A549 (cell line): ENCODE results near the gene LMBR1L. TPM values are rescaled to one million over a fixed set of nuclear protein-coding genes. Genes with fewer than 3 reads are reported as not detected.

Experiments used
- ATAC-seq, 2 experiments: fragments of 200-7000 bp in 1 of 2; fragments of >200 bp in 1 of 2; cut with Nextera tagmentation in 1 of 2; cut with Tn5 transposase in 1 of 2; 3 replicates each; pipeline versions ENCODE4 v1.8.0 to v1.9.1; 2018 to 2020; ENCODE audit warnings: mild to moderate bottlenecking in 1 of 2, moderate library complexity in 1 of 2
- CTCF ChIA-PET: fragments of 300-600 bp; sonication (Branson Sonifier 250); formaldehyde crosslinking; extraction: SDS; loops from one replicate; lab custom pipeline; 2021; ENCODE audit warnings: antibody characterized with exemption, inconsistent platforms; lab: Yijun Ruan, JAX
- POLR2A ChIA-PET: fragments of 350-600 bp; formaldehyde crosslinking; extraction: SDS; loops from one replicate; lab custom pipeline; 2021; ENCODE audit warnings: antibody characterized with exemption, inconsistent platforms; lab: Yijun Ruan, JAX
- DNase-seq, 2 experiments: peaks; one replicate each; pipeline versions ENCODE4 v3.0.0 to v3.0.0-alpha.2; 2011 to 2016; ENCODE audit warnings: low read depth in 1 of 2, low spot score in 1 of 2
- FAIRE-seq: peaks from 2 replicates; lab custom pipeline; 2011; peaks lifted over from hg19 to GRCh38; lab: Jason Lieb, UNC
- H3K27ac ChIP-seq, 2 experiments: fragments of >200 bp; sonication (Bioruptor Twin); formaldehyde crosslinking; 3 replicates each; pipeline ENCODE4 v1.5.1; 2016 to 2017
- H3K4me1 ChIP-seq: fragments of >200 bp; sonication (Bioruptor Twin); formaldehyde crosslinking; 3 replicates; pipeline ENCODE4 v1.6.1; 2016
- H3K4me2 ChIP-seq: fragments of >200 bp; sonication (Bioruptor Twin); formaldehyde crosslinking; 3 replicates; pipeline ENCODE4 v1.6.1; 2016
- H3K4me3 ChIP-seq: fragments of >200 bp; sonication (Bioruptor Twin); formaldehyde crosslinking; 3 replicates; pipeline ENCODE4 v1.5.1; 2016
- H3K9me3 ChIP-seq: fragments of >200 bp; sonication (Bioruptor Twin); formaldehyde crosslinking; 3 replicates; pipeline ENCODE4 v1.6.1; 2016
- BHLHE40 ChIP-seq: IDR thresholded peaks from 2 replicates; pipeline ENCODE4 v1.6.1; 2012; ENCODE audit warnings: low read depth, low read length, inconsistent platforms
- CBX2 ChIP-seq: fragments of 200-600 bp; sonication (generic); IDR thresholded peaks from 2 replicates; pipeline ENCODE4 v1.6.1; 2016; ENCODE audit warnings: low read depth, mild to moderate bottlenecking, borderline replicate concordance
- CHD2 ChIP-seq: fragments of 150-350 bp; IDR thresholded peaks from 2 replicates; pipeline ENCODE4 v1.6.1; 2014; ENCODE audit warnings: low read length; ENCODE audit not compliant: partially characterized antibody
- E2F6 ChIP-seq: IDR thresholded peaks from 2 replicates; pipeline ENCODE4 v1.6.1; 2012; ENCODE audit warnings: low read depth, borderline replicate concordance
- EHF ChIP-seq: fragments of 250-450 bp; sonication (Bioruptor Pico); IDR thresholded peaks from 2 replicates; pipeline ENCODE4 v1.5.0; 2020; ENCODE audit warnings: mild to moderate bottlenecking
- HDAC2 ChIP-seq: fragments of 200-600 bp; sonication (generic); IDR thresholded peaks from 2 replicates; pipeline ENCODE4 v1.6.1; 2016
- HES2 ChIP-seq: fragments of >200 bp; sonication (Bioruptor Twin); formaldehyde crosslinking; IDR thresholded peaks from 2 replicates; pipeline ENCODE4 v1.6.1; 2016
- JUN ChIP-seq, 2 experiments: fragments of >200 bp; sonication (Bioruptor Twin); formaldehyde crosslinking; IDR thresholded peaks; 2 replicates in 1 of 2; 3 replicates in 1 of 2; pipeline ENCODE4 v1.6.1; 2016 to 2017
- KDM5A ChIP-seq: fragments of 200-600 bp; sonication (generic); IDR thresholded peaks from 2 replicates; pipeline ENCODE4 v1.6.1; 2016; ENCODE audit warnings: antibody characterized with exemption, mild to moderate bottlenecking
- MAFK ChIP-seq: fragments of 450-650 bp; IDR thresholded peaks from 2 replicates; pipeline ENCODE4 v1.6.1; 2014; ENCODE audit not compliant: partially characterized antibody
- MAX ChIP-seq: IDR thresholded peaks from 2 replicates; pipeline ENCODE4 v1.6.1; 2012
- MAZ ChIP-seq: fragments of 150-350 bp; IDR thresholded peaks from 2 replicates; pipeline ENCODE4 v1.6.1; 2014; ENCODE audit warnings: antibody characterized with exemption, low read depth, low read length, borderline replicate concordance
- NFE2L2 ChIP-seq: fragments of 150-350 bp; conservative IDR thresholded peaks from 2 replicates; pipeline ENCODE4 v1.6.1; 2014; ENCODE audit warnings: low read length
- NR3C1 ChIP-seq: fragments of >200 bp; sonication (Bioruptor Twin); formaldehyde crosslinking; IDR thresholded peaks from 3 replicates; pipeline ENCODE4 v1.6.1; 2017
- PBX3 ChIP-seq: IDR thresholded peaks from 2 replicates; pipeline ENCODE4 v1.6.1; 2012
- PHF8 ChIP-seq: fragments of 200-600 bp; sonication (generic); IDR thresholded peaks from 2 replicates; pipeline ENCODE4 v1.6.1; 2016; ENCODE audit warnings: low read depth, mild to moderate bottlenecking, antibody characterized with exemption, moderate library complexity, borderline replicate concordance
- POLR2A ChIP-seq: IDR thresholded peaks from 2 replicates; pipeline ENCODE4 v1.6.1; 2012; ENCODE audit warnings: mild to moderate bottlenecking, low read length
- RFX5 ChIP-seq: fragments of 450-650 bp; IDR thresholded peaks from 2 replicates; pipeline ENCODE4 v1.7.1; 2014; ENCODE audit warnings: antibody characterized with exemption, mild to moderate bottlenecking, moderate library complexity
- RNF2 ChIP-seq: fragments of 200-600 bp; sonication (generic); IDR thresholded peaks from 2 replicates; pipeline ENCODE4 v1.6.1; 2016; ENCODE audit warnings: low read depth, mild to moderate bottlenecking, antibody characterized with exemption, moderate library complexity, borderline replicate concordance
- SMC3 ChIP-seq: fragments of >200 bp; sonication (Bioruptor Twin); formaldehyde crosslinking; IDR thresholded peaks from 3 replicates; pipeline ENCODE4 v1.6.1; 2018; ENCODE audit warnings: inconsistent platforms
- TFCP2L1 ChIP-seq: fragments of 250-450 bp; sonication (Bioruptor Pico); IDR thresholded peaks from 2 replicates; pipeline ENCODE4 v1.5.0; 2021; ENCODE audit warnings: mild to moderate bottlenecking
- ZSCAN20 ChIP-seq: fragments of 250-450 bp; sonication (Bioruptor Pico); IDR thresholded peaks from 2 replicates; pipeline ENCODE4 v1.8.0; 2022; ENCODE audit warnings: mild to moderate bottlenecking, moderate library complexity
- WGBS: methylation state at CpG from one replicate; pipeline ENCODE4 v1.1.6; 2017; ENCODE audit errors: missing lambda C conversion rate; 5-methylcytosine and 5-hydroxymethylcytosine counted together
- polyA minus RNA-seq: library from RNA; depleted of rRNA, polyadenylated mRNA; stranded (reverse); fragments of >200 nt; gene quantifications from 2 replicates; pipeline ENCODE4 v1.2.3, GENCODE V29; 2011; rRNA and poly(A)+ RNA removed
- polyA plus RNA-seq, 4 experiments: library from polyadenylated mRNA; depleted of rRNA in 3 of 4; stranded (reverse); fragments of >200 nt; fragmentation: RNase III in 1 of 4; extraction: RNeasy Plus Mini Kit Qiagen cat#74134 plus additional on column Dnase treatment in 1 of 4; gene quantifications; 2 replicates in 3 of 4; 3 replicates in 1 of 4; pipeline ENCODE4 v1.2.3, GENCODE V29; 2011 to 2017
- TF ChIP-seq, protein P1 (sequence below): fragments of >200 bp; sonication (Bioruptor Twin); formaldehyde crosslinking; IDR thresholded peaks from 3 replicates; pipeline ENCODE4 v1.6.1; 2016
- TF ChIP-seq, protein P2 (sequence below): fragments of >200 bp; sonication (Bioruptor Twin); formaldehyde crosslinking; IDR thresholded peaks from 3 replicates; pipeline ENCODE4 v1.5.1; 2016
- TF ChIP-seq, protein P3 (sequence below): fragments of 200-600 bp; sonication (generic); IDR thresholded peaks from 2 replicates; pipeline ENCODE4 v1.6.1; 2016; ENCODE audit warnings: antibody characterized with exemption, mild to moderate bottlenecking, moderate library complexity

LMBR1L gene
- polyA plus RNA-seq (2011; rRNA removed): 25.1 and 35.7 TPM in 2 replicates
- polyA plus RNA-seq (2012; cell fraction: cytosol; rRNA removed): 22.0 and 24.7 TPM in 2 replicates
- 64.9 and 69.6 TPM in 2 replicates for polyA plus RNA-seq (2012; cell fraction: nucleus; rRNA removed)
- polyA plus RNA-seq (2017; fragmentation: RNase III; extraction: RNeasy Plus Mini Kit Qiagen cat#74134 plus additional on column Dnase treatment): 12.9 to 20.0 TPM (median 16.7 TPM) in 3 replicates
- polyA minus RNA-seq: 51.5 and 62.8 TPM in 2 replicates

DNA sequence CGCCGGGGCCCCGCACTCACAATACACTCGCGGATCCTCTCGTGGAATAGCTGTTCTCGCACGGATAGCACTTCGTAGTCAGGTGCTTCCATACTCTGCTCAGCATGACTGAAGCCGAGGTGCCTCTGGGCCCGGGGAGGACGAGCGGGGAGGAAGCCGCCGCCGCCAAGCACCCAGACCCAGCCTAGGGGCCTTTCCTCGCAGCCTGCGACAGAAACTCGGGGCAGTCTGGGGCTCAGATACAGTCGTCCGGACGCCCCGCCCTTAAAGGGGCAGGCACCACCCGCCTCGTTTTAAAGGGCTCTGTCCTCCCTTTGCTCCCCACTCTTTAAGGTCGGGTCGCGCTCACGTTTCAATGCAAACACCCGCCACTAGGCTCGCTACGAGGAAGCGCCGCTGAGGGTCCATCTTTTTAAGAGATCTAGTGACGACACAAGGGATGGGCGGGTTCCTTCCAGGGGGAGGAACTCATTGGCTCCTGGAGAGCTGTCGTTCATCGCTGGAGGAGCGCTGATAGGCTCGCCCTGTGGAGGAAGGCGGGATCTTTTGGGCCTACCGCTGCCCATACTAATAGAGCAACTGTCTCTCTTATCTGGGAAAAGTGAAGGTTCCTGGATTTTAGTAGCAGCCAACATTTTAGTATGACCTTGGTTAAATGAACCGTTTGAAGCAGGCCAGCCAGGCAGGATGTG, at the start of gene LMBR1L:
TSS of gene LMBR1L (minus strand) at position 384 of the 692 bp plus-strand sequence. CDS start at position 92, 292 bp downstream.
- CTCF ChIA-PET: interaction anchor here (0.6 to 18.9 kb wide), 13 partner anchors 10 to 138 kb away, joined by 3 to 159 read pairs (median 6); partner anchors contain the start of genes DHH and TUBA1B
- Histone ChIP-seq H3K9me3 (no peaks in the 10 kb centered on the region), H3K27ac (peak within 1 kb of the TSS; percentile 79 to 93)
- POLR2A ChIA-PET: interaction anchor here (1.0 to 3.4 kb wide), 8 partner anchors 9 to 631 kb away, joined by 3 to 39 read pairs (median 8); partner anchors contain the start of genes TUBA1A and TUBA1B
- WGBS: 1% methylated on average over 27 of the region's 43 CpGs
- ATAC-seq: peak; percentile 98 to 99
- TF ChIP-seq POLR2A (peak; percentile 65), PBX3 (peak; percentile 91), JUN (IDR thresholded peaks at IDR 0.05) (peak in 1 of 2 experiments; percentile 16; a peak in 1 of 5 replicates), BHLHE40 (peak; percentile 34; the same call in 1 of the 2 replicates), NFE2L2 (no peak), RNF2 (no peak), TFCP2L1 (0 out of 2 replicates have a peak, but pooled peaks have one; percentile 18), PHF8 (peak; percentile 40; the same call in 1 of the 2 replicates), MAX (peak; percentile 74)
- TF ChIP-seq, protein P1, sequence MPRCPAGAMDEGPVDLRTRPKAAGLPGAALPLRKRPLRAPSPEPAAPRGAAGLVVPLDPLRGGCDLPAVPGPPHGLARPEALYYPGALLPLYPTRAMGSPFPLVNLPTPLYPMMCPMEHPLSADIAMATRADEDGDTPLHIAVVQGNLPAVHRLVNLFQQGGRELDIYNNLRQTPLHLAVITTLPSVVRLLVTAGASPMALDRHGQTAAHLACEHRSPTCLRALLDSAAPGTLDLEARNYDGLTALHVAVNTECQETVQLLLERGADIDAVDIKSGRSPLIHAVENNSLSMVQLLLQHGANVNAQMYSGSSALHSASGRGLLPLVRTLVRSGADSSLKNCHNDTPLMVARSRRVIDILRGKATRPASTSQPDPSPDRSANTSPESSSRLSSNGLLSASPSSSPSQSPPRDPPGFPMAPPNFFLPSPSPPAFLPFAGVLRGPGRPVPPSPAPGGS: peak; percentile 63; the same call in 1 of the 3 replicates
- TF ChIP-seq, protein P2, sequence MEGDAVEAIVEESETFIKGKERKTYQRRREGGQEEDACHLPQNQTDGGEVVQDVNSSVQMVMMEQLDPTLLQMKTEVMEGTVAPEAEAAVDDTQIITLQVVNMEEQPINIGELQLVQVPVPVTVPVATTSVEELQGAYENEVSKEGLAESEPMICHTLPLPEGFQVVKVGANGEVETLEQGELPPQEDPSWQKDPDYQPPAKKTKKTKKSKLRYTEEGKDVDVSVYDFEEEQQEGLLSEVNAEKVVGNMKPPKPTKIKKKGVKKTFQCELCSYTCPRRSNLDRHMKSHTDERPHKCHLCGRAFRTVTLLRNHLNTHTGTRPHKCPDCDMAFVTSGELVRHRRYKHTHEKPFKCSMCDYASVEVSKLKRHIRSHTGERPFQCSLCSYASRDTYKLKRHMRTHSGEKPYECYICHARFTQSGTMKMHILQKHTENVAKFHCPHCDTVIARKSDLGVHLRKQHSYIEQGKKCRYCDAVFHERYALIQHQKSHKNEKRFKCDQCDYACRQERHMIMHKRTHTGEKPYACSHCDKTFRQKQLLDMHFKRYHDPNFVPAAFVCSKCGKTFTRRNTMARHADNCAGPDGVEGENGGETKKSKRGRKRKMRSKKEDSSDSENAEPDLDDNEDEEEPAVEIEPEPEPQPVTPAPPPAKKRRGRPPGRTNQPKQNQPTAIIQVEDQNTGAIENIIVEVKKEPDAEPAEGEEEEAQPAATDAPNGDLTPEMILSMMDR: no peak
- TF ChIP-seq, all 56 proteins: peak for 8
- Histone ChIP-seq H3K4me1 (peaks cover 15% of the 10 kb centered on the region), H3K4me3 (peak within 1 kb of the TSS; percentile 89), H3K4me2 (peak within 1 kb of the TSS; percentile 73)
- DNase-seq (peak; percentile 99 to 100), FAIRE-seq (peak; percentile 93)

DNA sequence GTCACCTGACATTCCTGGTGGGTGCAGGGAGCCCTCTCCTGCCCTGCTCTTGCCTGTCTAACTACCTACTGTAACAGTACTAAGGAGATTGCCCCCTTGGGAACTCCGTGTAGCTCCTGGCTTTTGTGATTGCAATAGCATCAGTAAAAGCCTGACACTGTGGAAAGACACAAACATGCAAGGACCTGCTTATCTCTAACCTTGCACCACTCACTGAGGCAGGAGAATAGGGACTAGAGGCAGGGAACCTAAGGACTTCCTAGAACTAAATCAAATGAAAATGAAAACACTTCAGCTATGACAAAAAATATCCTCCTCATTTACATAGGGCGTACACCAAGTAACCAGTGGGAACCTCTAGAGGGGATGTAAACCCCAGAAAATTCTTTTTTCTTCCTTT, 49.8 kb upstream of the LMBR1L start:
- no peak overlapping the region for H3K27ac ChIP-seq
- POLR2A ChIA-PET: no interaction called here
- CTCF ChIA-PET: no interaction called here
- FAIRE-seq: no peak
- H3K4me1 ChIP-seq: no peaks in the 10 kb centered on the region
- no peak overlapping the region for H3K4me3 ChIP-seq
- ATAC-seq: peak in 1 of 2 experiments; percentile 30; a peak in 2 of 6 replicates
- H3K4me2 ChIP-seq: no peak overlapping the region
- no peak for TF ChIP-seq NR3C1
- no peak for TF ChIP-seq MAZ
- no peak for TF ChIP-seq SMC3
- TF ChIP-seq MAFK: no peak
- TF ChIP-seq HES2: no peak
- TF ChIP-seq NFE2L2: no peak
- no peak for TF ChIP-seq ZSCAN20 (CRISPR knock-in tag)
- no peak for TF ChIP-seq CHD2
- TF ChIP-seq, protein P3, sequence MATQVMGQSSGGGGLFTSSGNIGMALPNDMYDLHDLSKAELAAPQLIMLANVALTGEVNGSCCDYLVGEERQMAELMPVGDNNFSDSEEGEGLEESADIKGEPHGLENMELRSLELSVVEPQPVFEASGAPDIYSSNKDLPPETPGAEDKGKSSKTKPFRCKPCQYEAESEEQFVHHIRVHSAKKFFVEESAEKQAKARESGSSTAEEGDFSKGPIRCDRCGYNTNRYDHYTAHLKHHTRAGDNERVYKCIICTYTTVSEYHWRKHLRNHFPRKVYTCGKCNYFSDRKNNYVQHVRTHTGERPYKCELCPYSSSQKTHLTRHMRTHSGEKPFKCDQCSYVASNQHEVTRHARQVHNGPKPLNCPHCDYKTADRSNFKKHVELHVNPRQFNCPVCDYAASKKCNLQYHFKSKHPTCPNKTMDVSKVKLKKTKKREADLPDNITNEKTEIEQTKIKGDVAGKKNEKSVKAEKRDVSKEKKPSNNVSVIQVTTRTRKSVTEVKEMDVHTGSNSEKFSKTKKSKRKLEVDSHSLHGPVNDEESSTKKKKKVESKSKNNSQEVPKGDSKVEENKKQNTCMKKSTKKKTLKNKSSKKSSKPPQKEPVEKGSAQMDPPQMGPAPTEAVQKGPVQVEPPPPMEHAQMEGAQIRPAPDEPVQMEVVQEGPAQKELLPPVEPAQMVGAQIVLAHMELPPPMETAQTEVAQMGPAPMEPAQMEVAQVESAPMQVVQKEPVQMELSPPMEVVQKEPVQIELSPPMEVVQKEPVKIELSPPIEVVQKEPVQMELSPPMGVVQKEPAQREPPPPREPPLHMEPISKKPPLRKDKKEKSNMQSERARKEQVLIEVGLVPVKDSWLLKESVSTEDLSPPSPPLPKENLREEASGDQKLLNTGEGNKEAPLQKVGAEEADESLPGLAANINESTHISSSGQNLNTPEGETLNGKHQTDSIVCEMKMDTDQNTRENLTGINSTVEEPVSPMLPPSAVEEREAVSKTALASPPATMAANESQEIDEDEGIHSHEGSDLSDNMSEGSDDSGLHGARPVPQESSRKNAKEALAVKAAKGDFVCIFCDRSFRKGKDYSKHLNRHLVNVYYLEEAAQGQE: no peak
- no peak for TF ChIP-seq E2F6
- TF ChIP-seq CBX2: no peak
- no peak for TF ChIP-seq RFX5
- TF ChIP-seq MAX: no peak
- TF ChIP-seq KDM5A: no peak
- no peak for TF ChIP-seq EHF (CRISPR knock-in tag)
- TF ChIP-seq HDAC2: no peak
- no peaks in the 10 kb centered on the region for H3K9me3 ChIP-seq
- 62% methylated on average over 2 of the region's 2 CpGs for WGBS
- DNase-seq: no peak
